CD4-positive, alpha-beta T cell treated with Interleukin-15 for 1 hour (primary cell): ENCODE data around the gene TEC.
"Not testable (repeated sequence)": the region's sequence is repeated elsewhere in the genome, so short reads cannot be mapped to it uniquely, and the experiment has no call there.

Source experiments
- DNase-seq: peaks from one replicate; pipeline ENCODE4 v3.0.0-alpha.2; 2020

TEC gene

GRCh38 chr4:48237996-48238645, 31.5 kb downstream of the TEC start:
- DNase-seq: no peak

- DNase-seq: no peak
Observed at GRCh38 chr4:48235050-48235449, 34.6 kb downstream of the TEC start.

- DNase-seq: no peak
Observed at GRCh38 chr4:48234575-48234974, 35.1 kb downstream of the TEC start.

- no peak for DNase-seq
Observed at GRCh38 chr4:48228949-48229348, 40.7 kb downstream of the TEC start.

- DNase-seq: peak; percentile 33
Observed at GRCh38 chr4:48227662-48228061, 42.0 kb downstream of the TEC start.

GRCh38 chr4:48226199-48226598, 43.4 kb downstream of the TEC start:
- DNase-seq: no peak

GRCh38 chr4:48225368-48226141, 44.1 kb downstream of the TEC start:
- no peak for DNase-seq

GRCh38 chr4:48224606-48225005, 45.0 kb downstream of the TEC start:
- DNase-seq: no peak

- no peak for DNase-seq
Observed at GRCh38 chr4:48223633-48224295, 45.9 kb downstream of the TEC start.

GRCh38 chr4:48222491-48222890, 47.1 kb downstream of the TEC start:
- no peak for DNase-seq

- DNase-seq: not testable (repeated sequence)
Observed at GRCh38 chr4:48219430-48219829, 50.2 kb downstream of the TEC start.

- no peak for DNase-seq
Observed at GRCh38 chr4:48216563-48216962, 53.1 kb downstream of the TEC start.

- DNase-seq: no peak
Observed at GRCh38 chr4:48215977-48216376, 53.7 kb downstream of the TEC start.

- DNase-seq: no peak
Observed at GRCh38 chr4:48212165-48212564, 57.5 kb downstream of the TEC start.

- no peak for DNase-seq
Observed at GRCh38 chr4:48210966-48211328, 58.7 kb downstream of the TEC start.

- DNase-seq: no peak
Observed at GRCh38 chr4:48205626-48206025, 64.0 kb downstream of the TEC start.

- DNase-seq: no peak
Observed at GRCh38 chr4:48205107-48205506, 64.5 kb downstream of the TEC start.

- no peak for DNase-seq
Observed at GRCh38 chr4:48203819-48204218, 65.8 kb downstream of the TEC start.

- DNase-seq: no peak
Observed at GRCh38 chr4:48197643-48198237, 71.9 kb downstream of the TEC start.

- no peak for DNase-seq
Observed at GRCh38 chr4:48196758-48197504, 72.7 kb downstream of the TEC start.

GRCh38 chr4:48195853-48196252, 73.8 kb downstream of the TEC start:
- DNase-seq: no peak

GRCh38 chr4:48195374-48195773, 74.3 kb downstream of the TEC start:
- no peak for DNase-seq

GRCh38 chr4:48194971-48195370, 74.7 kb downstream of the TEC start:
- DNase-seq: no peak
